ENCODE measurements around the gene IL18.

The IL18 gene

DNA sequence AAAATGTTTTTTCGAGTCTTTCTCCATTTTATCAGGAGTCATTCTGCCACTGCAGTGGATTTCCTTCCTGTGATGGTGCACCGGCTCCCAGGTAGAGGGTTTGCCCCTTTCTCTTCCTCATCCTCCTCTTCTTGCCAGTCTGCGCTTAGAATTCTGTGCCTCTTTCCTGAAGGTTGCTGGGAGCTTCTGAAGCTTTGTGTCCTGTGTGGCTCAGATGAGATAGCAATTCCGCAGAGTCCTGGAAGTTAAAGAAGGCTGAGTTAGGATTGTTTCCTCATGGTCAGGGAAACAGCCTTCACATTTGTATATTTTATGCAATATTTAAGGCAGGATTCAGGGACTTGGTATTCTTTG is 11.7 kb upstream of the IL18 start:
- H3K27me3 Mint-ChIP-seq (ENCODE audit: low read depth, poor library complexity) = peaks cover 10% of the 10 kb centered on the region
- TF ChIP-seq, protein P1, sequence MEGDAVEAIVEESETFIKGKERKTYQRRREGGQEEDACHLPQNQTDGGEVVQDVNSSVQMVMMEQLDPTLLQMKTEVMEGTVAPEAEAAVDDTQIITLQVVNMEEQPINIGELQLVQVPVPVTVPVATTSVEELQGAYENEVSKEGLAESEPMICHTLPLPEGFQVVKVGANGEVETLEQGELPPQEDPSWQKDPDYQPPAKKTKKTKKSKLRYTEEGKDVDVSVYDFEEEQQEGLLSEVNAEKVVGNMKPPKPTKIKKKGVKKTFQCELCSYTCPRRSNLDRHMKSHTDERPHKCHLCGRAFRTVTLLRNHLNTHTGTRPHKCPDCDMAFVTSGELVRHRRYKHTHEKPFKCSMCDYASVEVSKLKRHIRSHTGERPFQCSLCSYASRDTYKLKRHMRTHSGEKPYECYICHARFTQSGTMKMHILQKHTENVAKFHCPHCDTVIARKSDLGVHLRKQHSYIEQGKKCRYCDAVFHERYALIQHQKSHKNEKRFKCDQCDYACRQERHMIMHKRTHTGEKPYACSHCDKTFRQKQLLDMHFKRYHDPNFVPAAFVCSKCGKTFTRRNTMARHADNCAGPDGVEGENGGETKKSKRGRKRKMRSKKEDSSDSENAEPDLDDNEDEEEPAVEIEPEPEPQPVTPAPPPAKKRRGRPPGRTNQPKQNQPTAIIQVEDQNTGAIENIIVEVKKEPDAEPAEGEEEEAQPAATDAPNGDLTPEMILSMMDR (IDR thresholded peaks at IDR 0.05) = no peak
- no peak for DNase-seq
- H3K27ac Mint-ChIP-seq = peak overlapping the region; percentile 94
- peaks cover 32% of the 10 kb centered on the region for H3K4me1 Mint-ChIP-seq
- no peaks in the 10 kb centered on the region for H3K9me3 Mint-ChIP-seq
- peaks cover 1% of the 10 kb centered on the region for H3K36me3 Mint-ChIP-seq (ENCODE audit: low read depth)
- peak overlapping the region; percentile 80 for H3K4me3 Mint-ChIP-seq

DNA sequence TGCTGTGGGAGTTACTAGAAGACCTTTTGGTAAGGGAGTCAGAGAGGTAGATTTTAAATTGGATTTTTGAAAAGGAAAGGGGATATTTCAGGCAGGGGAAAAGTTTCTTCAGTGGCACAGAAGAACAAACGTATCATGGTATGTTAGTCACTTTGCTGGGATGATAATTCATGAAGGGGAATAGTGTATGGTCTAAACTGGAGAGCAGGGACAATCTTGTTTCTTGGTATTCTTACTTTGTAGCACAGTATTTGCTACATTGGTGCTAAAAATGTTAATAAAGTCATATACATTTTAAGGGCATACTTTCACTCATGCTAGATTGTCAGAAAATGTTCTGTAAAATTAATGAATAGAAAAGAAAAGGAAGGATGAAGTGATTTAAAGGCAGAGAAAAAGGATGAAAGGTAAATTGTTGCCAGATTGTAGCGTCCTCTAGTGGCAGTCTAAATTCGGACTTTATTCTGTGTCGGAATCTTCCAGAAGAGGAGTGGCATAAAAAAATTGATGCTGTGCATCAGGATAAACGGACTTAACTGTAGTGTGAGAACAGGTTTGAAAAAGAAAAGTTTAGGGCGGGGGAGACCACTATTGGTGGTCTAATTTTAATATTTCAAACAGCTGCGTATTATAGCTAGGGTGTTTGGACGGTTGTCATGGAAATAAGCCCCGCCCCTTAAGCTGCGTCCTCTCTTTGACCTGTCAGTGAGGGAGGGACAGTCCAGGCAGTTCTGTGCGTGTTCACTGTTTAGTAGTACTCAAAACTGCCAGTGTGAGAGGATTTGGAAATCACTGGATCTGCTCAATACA is 11.1 kb upstream of the IL18 start, which contains the start of gene BCO2:
BCO2 (plus strand) TSS at position 724 of the 810 bp plus-strand sequence. CDS start 90 bp downstream, outside the sequence.
- Mint-ChIP-seq H3K9me3 (no peaks in the 10 kb centered on the region), H3K36me3 (ENCODE audit: low read depth) (no peaks in the 10 kb centered on the region), H3K27me3 (ENCODE audit: low read depth, poor library complexity) (peaks cover 10% of the 10 kb centered on the region), H3K4me3 (peak within 1 kb of the TSS; percentile 80), H3K27ac (peak within 1 kb of the TSS; percentile 94), H3K4me1 (peaks cover 31% of the 10 kb centered on the region)
- TF ChIP-seq, protein P1 (IDR thresholded peaks at IDR 0.05) = peak; percentile 96
- peak; percentile 90 for DNase-seq

DNA sequence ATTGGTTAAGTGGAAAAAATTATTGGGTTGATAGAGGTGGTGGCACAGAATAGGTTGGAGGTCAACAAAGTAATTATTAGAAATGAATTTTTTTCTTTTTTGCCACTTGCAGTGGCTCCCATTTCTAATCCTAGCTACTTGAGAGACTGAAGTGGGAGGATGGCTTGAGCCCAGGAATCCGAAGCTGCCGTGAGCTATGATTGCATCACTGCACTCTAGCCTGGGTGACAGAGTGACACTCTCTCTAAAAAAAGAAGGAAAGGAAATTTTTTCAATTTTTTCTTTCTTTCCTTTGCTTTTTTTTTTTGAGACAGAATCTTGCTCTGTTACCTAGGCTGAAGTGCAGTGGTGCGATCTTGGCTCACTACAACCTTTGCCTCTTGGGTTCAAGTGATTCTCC is 9.3 kb upstream of the IL18 start:
- Mint-ChIP-seq H3K27ac (peak overlapping the region; percentile 34), H3K9me3 (no peaks in the 10 kb centered on the region), H3K4me1 (peaks cover 28% of the 10 kb centered on the region), H3K27me3 (ENCODE audit: low read depth, poor library complexity) (peaks cover 10% of the 10 kb centered on the region), H3K4me3 (no peak overlapping the region), H3K36me3 (ENCODE audit: low read depth) (no peaks in the 10 kb centered on the region)
- TF ChIP-seq, protein P1 (IDR thresholded peaks at IDR 0.05) = no peak
- no peak for DNase-seq

DNA sequence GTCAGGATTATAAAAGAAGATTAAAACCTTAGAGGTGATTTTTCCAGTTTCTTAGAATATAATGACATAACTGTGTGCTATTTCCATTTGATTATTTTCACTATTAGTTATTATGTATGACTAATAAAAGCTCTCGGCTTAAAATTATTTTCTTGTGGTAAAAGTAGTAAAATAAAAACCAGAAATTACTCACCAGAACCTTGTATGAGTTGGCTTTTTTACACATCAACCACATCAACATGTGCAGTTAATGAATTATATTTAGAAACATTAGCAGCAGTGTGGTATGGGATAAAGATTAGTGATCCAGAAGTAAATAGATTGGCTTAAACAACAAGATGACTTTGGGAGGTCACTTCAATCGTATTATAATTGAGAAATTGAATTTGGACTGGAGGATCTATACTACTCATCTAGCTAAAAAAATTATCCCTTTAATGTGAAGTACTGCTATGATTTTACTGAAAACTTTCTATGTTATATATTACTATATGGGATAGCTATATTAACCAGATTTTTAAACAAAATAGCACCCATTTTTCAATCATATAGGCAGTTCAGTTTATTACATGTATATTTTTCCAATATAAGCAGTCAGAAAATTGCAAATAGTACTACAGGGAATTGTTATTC is 8.6 kb upstream of the IL18 start:
- H3K4me3 Mint-ChIP-seq = no peak overlapping the region
- H3K27ac Mint-ChIP-seq = no peak overlapping the region
- no peaks in the 10 kb centered on the region for H3K9me3 Mint-ChIP-seq
- H3K4me1 Mint-ChIP-seq = peaks cover 28% of the 10 kb centered on the region
- no peaks in the 10 kb centered on the region for H3K36me3 Mint-ChIP-seq (ENCODE audit: low read depth)
- H3K27me3 Mint-ChIP-seq (ENCODE audit: low read depth, poor library complexity) = peaks cover 12% of the 10 kb centered on the region
- TF ChIP-seq, protein P1 (IDR thresholded peaks at IDR 0.05) = no peak
- DNase-seq = no peak

DNA sequence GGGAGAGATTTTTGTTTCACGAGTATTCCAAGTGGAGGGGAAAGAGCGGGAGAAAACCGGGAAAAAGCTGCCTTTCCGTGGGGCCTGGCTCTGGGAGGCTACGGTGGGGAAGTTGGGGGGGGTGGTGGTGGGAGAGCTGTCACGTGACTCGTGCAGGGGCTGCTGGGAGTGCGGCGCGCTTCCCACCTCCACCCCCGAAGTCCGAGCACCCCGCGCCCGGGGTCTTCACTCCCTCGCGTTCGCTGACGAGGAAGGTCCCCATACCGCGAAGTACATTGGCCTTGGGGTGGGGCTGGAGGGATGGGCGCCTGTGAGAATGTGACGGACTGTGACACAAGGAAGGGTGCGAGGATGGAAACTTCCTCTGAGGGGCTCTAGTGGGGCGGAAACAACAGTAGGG is 3.3 kb upstream of the IL18 start, which contains the start of gene TEX12:
TEX12 (plus strand) TSS at position 228 of the 400 bp plus-strand sequence. CDS start 1,897 bp downstream, outside the sequence.
- H3K9me3 Mint-ChIP-seq = peaks cover 3% of the 10 kb centered on the region
- no peak within 1 kb of the TSS for H3K4me3 Mint-ChIP-seq
- H3K4me1 Mint-ChIP-seq = peaks cover 48% of the 10 kb centered on the region
- H3K27me3 Mint-ChIP-seq (ENCODE audit: low read depth, poor library complexity) = peaks cover 6% of the 10 kb centered on the region
- H3K27ac Mint-ChIP-seq = no peak within 1 kb of the TSS
- no peak for DNase-seq
- TF ChIP-seq, protein P1 (IDR thresholded peaks at IDR 0.05) = no peak
- no peaks in the 10 kb centered on the region for H3K36me3 Mint-ChIP-seq (ENCODE audit: low read depth)

Measured in nephron progenitor cell (in vitro differentiated cells).